ENCODE results near the gene FZD8. TPM values are rescaled to one million over a fixed set of nuclear protein-coding genes. Genes with fewer than 3 reads are reported as not detected.

Gene FZD8
- total RNA-seq, 4 donors from 2014 or later: 5.4 to 13.8 (median 11.2) TPM

DNA sequence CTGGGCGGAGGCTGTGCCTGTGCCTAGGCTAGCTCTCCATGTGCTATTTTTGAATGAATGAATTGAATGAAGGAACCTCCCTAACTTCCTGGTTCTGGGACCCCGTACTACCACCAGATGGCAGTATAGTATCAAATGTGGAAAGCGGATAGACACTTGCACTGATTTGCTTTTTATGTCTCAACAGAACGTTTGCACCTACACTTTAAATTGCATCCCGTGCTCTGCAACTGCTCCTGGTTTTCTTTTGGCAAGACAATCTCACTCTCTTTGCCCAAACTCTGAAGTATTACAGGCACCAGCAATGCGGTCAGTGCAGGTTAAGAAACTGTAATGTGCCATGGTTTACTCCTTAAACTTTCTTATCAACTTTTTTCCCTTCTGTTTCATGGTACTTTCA is 6.5 kb downstream of the FZD8 start:
- 13% methylated on average over 6 of the region's 6 CpGs for WGBS
- TF ChIP-seq, protein P1, sequence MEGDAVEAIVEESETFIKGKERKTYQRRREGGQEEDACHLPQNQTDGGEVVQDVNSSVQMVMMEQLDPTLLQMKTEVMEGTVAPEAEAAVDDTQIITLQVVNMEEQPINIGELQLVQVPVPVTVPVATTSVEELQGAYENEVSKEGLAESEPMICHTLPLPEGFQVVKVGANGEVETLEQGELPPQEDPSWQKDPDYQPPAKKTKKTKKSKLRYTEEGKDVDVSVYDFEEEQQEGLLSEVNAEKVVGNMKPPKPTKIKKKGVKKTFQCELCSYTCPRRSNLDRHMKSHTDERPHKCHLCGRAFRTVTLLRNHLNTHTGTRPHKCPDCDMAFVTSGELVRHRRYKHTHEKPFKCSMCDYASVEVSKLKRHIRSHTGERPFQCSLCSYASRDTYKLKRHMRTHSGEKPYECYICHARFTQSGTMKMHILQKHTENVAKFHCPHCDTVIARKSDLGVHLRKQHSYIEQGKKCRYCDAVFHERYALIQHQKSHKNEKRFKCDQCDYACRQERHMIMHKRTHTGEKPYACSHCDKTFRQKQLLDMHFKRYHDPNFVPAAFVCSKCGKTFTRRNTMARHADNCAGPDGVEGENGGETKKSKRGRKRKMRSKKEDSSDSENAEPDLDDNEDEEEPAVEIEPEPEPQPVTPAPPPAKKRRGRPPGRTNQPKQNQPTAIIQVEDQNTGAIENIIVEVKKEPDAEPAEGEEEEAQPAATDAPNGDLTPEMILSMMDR (IDR thresholded peaks at IDR 0.05): peak; percentile 84 to 95 (median 90)
- TF ChIP-seq EP300 (IDR thresholded peaks at IDR 0.05): no peak
- no peak overlapping the region for H3K4me3 ChIP-seq
- peaks cover 22 to 49% (median 28%) of the 10 kb centered on the region in 4 donors for H3K4me1 ChIP-seq
- no peak for DNase-seq (ENCODE audit: extremely low spot score)
- no peak overlapping the region for H3K27ac ChIP-seq (replicated peaks in 1 of 4)
- intact Hi-C loops (cut with DNase I): loop anchor here (2.0 to 5.0 kb wide), 2 partner anchors 1143 to 1247 kb away; no protein-coding TSS in a partner anchor
- no peaks in the 10 kb centered on the region for H3K9me3 ChIP-seq
- H3K27me3 ChIP-seq: no peaks in the 10 kb centered on the region
- H3K36me3 ChIP-seq: no peaks in the 10 kb centered on the region

DNA sequence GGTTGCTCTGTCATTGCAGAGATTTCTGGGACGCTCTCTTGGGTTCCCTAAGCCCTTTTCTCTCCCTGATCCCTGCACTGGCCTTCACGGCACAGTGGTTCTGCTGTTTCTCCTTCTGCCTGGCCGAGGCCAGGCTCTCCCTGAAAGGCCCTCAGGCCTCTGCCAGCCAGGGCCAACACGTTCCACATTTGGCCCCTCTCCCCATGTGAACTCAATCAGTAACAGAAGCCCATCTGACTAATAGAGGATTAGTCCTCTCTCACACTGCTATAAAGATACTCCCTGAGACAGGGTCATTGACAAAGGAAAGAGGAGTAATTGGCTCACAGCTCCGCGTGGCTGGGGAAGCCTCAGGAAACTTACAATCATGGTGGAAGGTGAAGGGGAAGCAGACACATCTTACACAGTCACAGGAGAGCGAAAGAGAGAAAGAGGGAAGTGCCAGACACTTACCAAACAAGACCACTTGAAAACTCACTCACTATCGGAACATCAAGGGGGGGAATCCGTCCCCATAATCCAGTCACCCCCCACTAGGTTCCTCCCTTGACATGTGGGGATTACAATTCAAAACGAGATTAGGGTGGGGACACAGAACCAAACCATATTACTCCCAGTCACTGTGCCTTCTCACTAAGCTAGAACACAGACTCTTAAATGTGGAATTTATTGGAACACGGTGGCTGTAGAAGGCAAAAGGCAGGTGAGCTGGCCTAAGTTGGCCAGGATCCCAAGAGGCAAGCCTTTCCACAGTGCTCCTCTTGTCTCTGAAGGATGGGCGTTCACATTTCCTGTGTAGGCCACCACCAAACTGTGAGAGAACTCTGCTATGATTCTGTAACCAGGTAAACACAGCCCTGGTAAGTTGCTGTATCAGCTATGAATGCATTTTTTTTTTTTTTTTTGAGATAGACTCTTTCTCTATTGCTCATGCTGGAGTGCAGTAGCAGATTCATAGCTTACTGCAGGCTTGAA is 8.8 kb downstream of the FZD8 start:
- H3K4me1 ChIP-seq: peaks cover 9 to 31% (median 12%) of the 10 kb centered on the region in 4 donors
- H3K4me3 ChIP-seq: no peak overlapping the region
- no peaks in the 10 kb centered on the region for H3K27me3 ChIP-seq
- 62% methylated on average over 12 of the region's 12 CpGs for WGBS
- no peak overlapping the region for H3K27ac ChIP-seq (replicated peaks in 1 of 4)
- H3K36me3 ChIP-seq: no peaks in the 10 kb centered on the region
- intact Hi-C loops (cut with DNase I): no loop called here
- DNase-seq (ENCODE audit: extremely low spot score): no peak
- TF ChIP-seq POLR2AphosphoS5 (IDR thresholded peaks at IDR 0.05): no peak
- no peaks in the 10 kb centered on the region for H3K9me3 ChIP-seq

DNA sequence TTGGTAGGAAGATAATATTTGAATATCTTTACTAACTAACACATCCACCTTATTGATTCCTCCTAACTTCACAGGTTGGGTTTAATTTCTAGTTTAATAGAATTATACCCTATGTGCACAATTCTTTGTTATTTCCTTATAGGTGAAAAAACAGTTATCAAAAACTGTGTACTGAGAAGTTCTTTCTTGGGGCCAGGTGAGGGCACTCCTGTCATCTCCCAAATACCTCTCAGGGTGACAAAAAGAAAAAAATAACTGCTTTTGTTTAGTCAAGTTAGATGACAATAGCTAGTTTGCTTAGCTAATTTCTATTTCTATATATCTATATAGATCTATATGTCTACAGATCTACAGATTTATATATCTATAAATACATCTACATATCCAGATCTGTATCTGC is 10.1 kb downstream of the FZD8 start:
- Histone ChIP-seq H3K27me3 (no peaks in the 10 kb centered on the region), H3K4me3 (no peak overlapping the region), H3K4me1 (peaks cover under 1 to 19% (median 8%) of the 10 kb centered on the region in 4 donors), H3K27ac (replicated peaks in 1 of 4) (no peak overlapping the region), H3K9me3 (no peaks in the 10 kb centered on the region), H3K36me3 (no peaks in the 10 kb centered on the region)
- DNase-seq (ENCODE audit: extremely low spot score): no peak
- intact Hi-C loops (cut with DNase I): no loop called here
- TF ChIP-seq POLR2A (IDR thresholded peaks at IDR 0.05; ENCODE audit: low read depth) (no peak), POLR2AphosphoS5 (IDR thresholded peaks at IDR 0.05) (no peak), EP300 (IDR thresholded peaks at IDR 0.05) (no peak)
- TF ChIP-seq, protein P1 (IDR thresholded peaks at IDR 0.05): no peak

DNA sequence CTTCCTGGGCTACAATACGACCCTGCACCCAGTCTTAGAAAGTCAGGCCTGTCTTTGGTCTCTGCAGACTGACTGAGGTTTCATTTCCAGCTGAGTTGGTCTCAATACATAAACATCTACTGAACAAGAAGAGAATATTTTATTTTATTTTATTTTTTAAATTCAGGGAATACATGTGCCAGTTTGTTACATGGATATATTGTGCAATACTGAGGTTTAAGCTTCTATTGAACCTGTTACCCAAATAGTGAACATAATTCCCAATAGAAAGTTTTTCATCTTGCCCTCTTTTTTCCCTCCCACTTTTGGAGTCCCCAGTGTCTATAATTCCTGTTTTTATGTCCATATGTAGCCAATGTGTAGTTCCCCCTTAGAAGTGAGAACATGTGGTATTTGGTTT is 10.7 kb downstream of the FZD8 start:
- Histone ChIP-seq H3K36me3 (no peaks in the 10 kb centered on the region), H3K4me1 (peaks cover 0 to 12% (median 8%) of the 10 kb centered on the region in 4 donors), H3K4me3 (no peak overlapping the region), H3K9me3 (no peaks in the 10 kb centered on the region), H3K27me3 (no peaks in the 10 kb centered on the region), H3K27ac (replicated peaks in 1 of 4) (no peak overlapping the region)
- DNase-seq (ENCODE audit: extremely low spot score): no peak
- intact Hi-C loops (cut with DNase I): no loop called here
- TF ChIP-seq EP300 (IDR thresholded peaks at IDR 0.05) (no peak), POLR2AphosphoS5 (IDR thresholded peaks at IDR 0.05) (no peak), POLR2A (IDR thresholded peaks at IDR 0.05; ENCODE audit: low read depth) (no peak)
- TF ChIP-seq, protein P1 (IDR thresholded peaks at IDR 0.05): no peak
- WGBS: 87% methylated on average over 1 of the region's 1 CpG

DNA sequence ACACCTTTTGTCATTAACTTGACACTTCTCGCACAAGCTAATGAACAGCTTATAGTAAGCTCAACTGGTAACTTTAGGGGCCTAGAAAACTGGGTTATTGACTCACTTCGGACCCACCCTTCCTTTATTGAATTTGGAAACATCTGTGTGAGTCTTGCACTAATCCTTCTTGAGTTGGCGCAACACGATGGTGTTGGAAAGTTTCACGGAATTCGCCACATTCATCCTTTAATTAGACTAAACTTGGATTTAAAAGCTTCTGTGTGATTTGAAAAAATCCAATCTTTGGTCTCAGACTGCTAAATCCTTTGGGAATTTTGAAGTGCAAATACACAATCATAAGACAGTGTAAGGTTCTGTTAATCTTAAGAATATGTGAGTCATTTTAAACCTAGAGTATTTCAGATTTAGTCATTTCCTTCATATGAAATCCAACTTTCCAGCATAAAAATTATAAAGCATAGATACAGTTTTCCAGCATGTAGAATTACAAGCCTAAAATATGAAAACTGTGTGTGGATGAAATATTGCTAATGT is 15.1 kb downstream of the FZD8 start:
- no peaks in the 10 kb centered on the region for H3K9me3 ChIP-seq
- intact Hi-C loops (cut with DNase I): no loop called here
- H3K27me3 ChIP-seq: peaks cover 0 to 16% (median 0%) of the 10 kb centered on the region in 4 donors
- H3K4me1 ChIP-seq: no peaks in the 10 kb centered on the region
- WGBS: 89% methylated on average over 6 of the region's 6 CpGs
- H3K4me3 ChIP-seq: no peak overlapping the region
- H3K36me3 ChIP-seq: no peaks in the 10 kb centered on the region
- TF ChIP-seq, protein P1 (IDR thresholded peaks at IDR 0.05): no peak
- TF ChIP-seq POLR2A (IDR thresholded peaks at IDR 0.05; ENCODE audit: low read depth) (no peak), POLR2AphosphoS5 (IDR thresholded peaks at IDR 0.05) (no peak)
- no peak overlapping the region for H3K27ac ChIP-seq (replicated peaks in 1 of 4)
- no peak for DNase-seq (ENCODE audit: extremely low spot score)
